Transverse colon (tissue), 4 donors: ENCODE results near the gene GSTA4. TPM values are rescaled to one million over a fixed set of nuclear protein-coding genes. Genes with fewer than 3 reads are reported as not detected.

ENCODE experiments used
- DNase-seq: peaks from one replicate; pipeline ENCODE4 v3.0.0-alpha.2; 2019
- H3K27ac ChIP-seq, 4 donors: fragments of 200-600 bp; sonication (generic); 2 replicates each; pipeline ENCODE4 v1.5.1; 2016 to 2018; ENCODE audit warnings: inconsistent platforms in 4 of 4
- H3K27me3 ChIP-seq: fragments of 200-600 bp; sonication (generic); 2 replicates; pipeline ENCODE4 v1.5.1; 2017; ENCODE audit warnings: inconsistent platforms
- H3K36me3 ChIP-seq, 4 donors: fragments of 200-600 bp; sonication (generic); 2 replicates each; pipeline ENCODE4 v1.5.1; 2017 to 2019; ENCODE audit warnings: inconsistent platforms in 4 of 4
- H3K4me1 ChIP-seq, 4 donors: fragments of 200-600 bp; sonication (generic); 2 replicates each; pipeline ENCODE4 v1.5.1; 2017 to 2020; ENCODE audit warnings: inconsistent platforms in 4 of 4
- H3K4me3 ChIP-seq, 4 donors: fragments of 200-600 bp; sonication (generic); 1 replicate in 1 of 4; 2 replicates in 3 of 4; pipeline versions ENCODE4 v1.5.1 to v1.6.1; 2017 to 2019; ENCODE audit warnings: inconsistent platforms in 4 of 4
- H3K9me3 ChIP-seq, 2 donors: fragments of 200-600 bp; sonication (generic); 2 replicates each; pipeline ENCODE4 v1.5.1; 2017 to 2019; ENCODE audit warnings: inconsistent platforms in 2 of 2
- CTCF ChIP-seq, 5 experiments: fragments of 200-600 bp in 3 of 5; fragments of 450-650 bp in 2 of 5; sonication (generic) in 3 of 5; IDR thresholded peaks; 1 replicate in 2 of 5; 2 replicates in 3 of 5; pipeline ENCODE4 v1.5.1; 2016 to 2017; ENCODE audit warnings: antibody characterized with exemption in 5 of 5, inconsistent platforms in 3 of 5, mild to moderate bottlenecking in 2 of 5, moderate library complexity in 1 of 5
- EP300 ChIP-seq: sonication (generic); formaldehyde crosslinking; IDR thresholded peaks from one replicate; pipeline ENCODE4 v1.6.1; 2017; ENCODE audit warnings: antibody characterized with exemption, low read depth
- POLR2A ChIP-seq: fragments of 450-650 bp; IDR thresholded peaks from one replicate; pipeline ENCODE4 v1.6.1; 2016; ENCODE audit warnings: antibody characterized with exemption, mild to moderate bottlenecking, moderate library complexity
- POLR2AphosphoS5 ChIP-seq, 3 donors: sonication (generic); formaldehyde crosslinking; IDR thresholded peaks; one replicate each; pipeline ENCODE4 v1.6.1; 2016; ENCODE audit warnings: antibody characterized with exemption in 3 of 3
- WGBS, 2 donors: methylation state at CpG; one replicate each; pipeline ENCODE4 v1.1.5; 2018; ENCODE audit warnings: low coverage in 1 of 2; 5-methylcytosine and 5-hydroxymethylcytosine counted together
- in situ Hi-C, 4 donors: fragments of 200-750 bp; cut with MboI; loops; one replicate each; pipeline versions ENCODE4 v1.15.0 to v1.15.1; 2017; ENCODE audit warnings: low sequenced_read_pairs in 3 of 4, low pct_ligation_motif_present in 1 of 4, low pct_unique_long_range_greater_than_20kb in 1 of 4
- intact Hi-C: fragments of 100-400 bp; cut with DNase I; formaldehyde crosslinking; loops from one replicate; pipeline ENCODE4 v1.15.1; 2023; ENCODE audit warnings: low total_unique reads
- total RNA-seq, 4 donors: library from RNA; depleted of rRNA; stranded (reverse); fragments of >200 nt; gene quantifications; one replicate each; pipeline ENCODE4 v1.1.0, GENCODE V29; 2016

The GSTA4 gene
- total RNA-seq, 4 donors from 2014 or later: 1.5 to 47.4 (median 11.2) TPM

- in situ Hi-C loops: no loop called here
- WGBS, 2 donors: 58 to 60% methylated on average over 4 of the region's 4 CpGs
These were observed 47.0 kb upstream of the GSTA4 start for GRCh38 chr6:53042112-53042511.

GRCh38 chr6:53041356-53041755 lies 46.3 kb upstream of the GSTA4 start:
- intact Hi-C loops: no loop called here
- no peak overlapping the region for H3K4me3 ChIP-seq
- no peak for DNase-seq
- H3K27ac ChIP-seq: peak overlapping the region in 2 of 4 donors; percentile 29 to 46
- TF ChIP-seq POLR2A: no peak
- no peak for TF ChIP-seq POLR2AphosphoS5 (IDR thresholded peaks at IDR 0.05)
- no peak for TF ChIP-seq CTCF (IDR thresholded peaks at IDR 0.05)
- no peak for TF ChIP-seq EP300
- H3K4me1 ChIP-seq: peaks cover 0 to 23% (median 6%) of the 10 kb centered on the region in 4 donors
- peaks cover 0 to 14% (median 5%) of the 10 kb centered on the region in 4 donors for H3K36me3 ChIP-seq
- H3K9me3 ChIP-seq: no peaks in the 10 kb centered on the region
- no peaks in the 10 kb centered on the region for H3K27me3 ChIP-seq
- in situ Hi-C loops: no loop called here
- 80 to 86% methylated on average over 2 to 4 of the region's 4 CpGs for WGBS, 2 donors

More at GRCh38 chr6:53042112-53042511, 47.0 kb upstream of the GSTA4 start:
- TF ChIP-seq CTCF (IDR thresholded peaks at IDR 0.05): no peak
- no peak for TF ChIP-seq EP300
- TF ChIP-seq POLR2A: no peak
- TF ChIP-seq POLR2AphosphoS5 (IDR thresholded peaks at IDR 0.05): no peak
- peaks cover 0 to 23% (median 6%) of the 10 kb centered on the region in 4 donors for H3K4me1 ChIP-seq
- H3K36me3 ChIP-seq: peaks cover 0 to 14% (median 5%) of the 10 kb centered on the region in 4 donors
- intact Hi-C loops: no loop called here
- H3K27ac ChIP-seq: peak overlapping the region; percentile 20 to 46 (median 26)
- H3K27me3 ChIP-seq: no peaks in the 10 kb centered on the region
- DNase-seq: no peak
- H3K4me3 ChIP-seq: no peak overlapping the region
- H3K9me3 ChIP-seq: no peaks in the 10 kb centered on the region

- Histone ChIP-seq H3K9me3 (no peaks in the 10 kb centered on the region), H3K4me1 (peaks cover 0 to 21% (median 8%) of the 10 kb centered on the region in 4 donors), H3K4me3 (no peak overlapping the region), H3K36me3 (peaks cover 0 to 14% (median 5%) of the 10 kb centered on the region in 4 donors), H3K27ac (no peak overlapping the region), H3K27me3 (no peaks in the 10 kb centered on the region)
- no peak for DNase-seq
- in situ Hi-C loops (no loop called here), intact Hi-C loops (no loop called here)
- no peak for TF ChIP-seq EP300
These were observed 43.5 kb upstream of the GSTA4 start for GRCh38 chr6:53038596-53038995.

- H3K4me1 ChIP-seq: peaks cover 0 to 21% (median 8%) of the 10 kb centered on the region in 4 donors
- in situ Hi-C loops (no loop called here), intact Hi-C loops (no loop called here)
- TF ChIP-seq CTCF (IDR thresholded peaks at IDR 0.05): no peak
- no peak for TF ChIP-seq POLR2AphosphoS5 (IDR thresholded peaks at IDR 0.05)
- no peak for TF ChIP-seq EP300
- TF ChIP-seq POLR2A: no peak
- no peak overlapping the region for H3K4me3 ChIP-seq
- H3K9me3 ChIP-seq: no peaks in the 10 kb centered on the region
- no peak overlapping the region for H3K27ac ChIP-seq
- H3K36me3 ChIP-seq: peaks cover 0 to 14% (median 5%) of the 10 kb centered on the region in 4 donors
- WGBS, 2 donors: 95% methylated on average over 1 of the region's 1 CpG; no CpG with 5 or more reads in 1 of the 2 donors
- DNase-seq: no peak
- H3K27me3 ChIP-seq: no peaks in the 10 kb centered on the region
These were observed 43.1 kb upstream of the GSTA4 start for GRCh38 chr6:53038141-53038540.

- Histone ChIP-seq H3K9me3 (no peaks in the 10 kb centered on the region), H3K27ac (peak overlapping the region in 2 of 4 donors; percentile 17 to 29), H3K27me3 (no peaks in the 10 kb centered on the region), H3K36me3 (peaks cover 0 to 23% (median 2%) of the 10 kb centered on the region in 4 donors), H3K4me1 (peaks cover 0 to 16% (median 6%) of the 10 kb centered on the region in 4 donors), H3K4me3 (no peak overlapping the region)
- intact Hi-C loops: no loop called here
- DNase-seq: no peak
- in situ Hi-C loops: no loop called here
- 86 to 92% methylated on average over 1 to 8 of the region's 8 CpGs for WGBS, 2 donors
- no peak for TF ChIP-seq POLR2AphosphoS5 (IDR thresholded peaks at IDR 0.05)
- TF ChIP-seq EP300: no peak
- TF ChIP-seq CTCF (IDR thresholded peaks at IDR 0.05): no peak
- TF ChIP-seq POLR2A: no peak
These were observed 40.6 kb upstream of the GSTA4 start for GRCh38 chr6:53035549-53036213.
